HEK293 (cell line): ENCODE results near the gene LPA.

Experiments
- CTCF ChIA-PET: fragments of 350-600 bp; formaldehyde crosslinking; extraction: SDS; loops from one replicate; lab custom pipeline; 2021; ENCODE audit warnings: antibody characterized with exemption; lab: Yijun Ruan, JAX
- POLR2A ChIA-PET: fragments of 300-600 bp; formaldehyde crosslinking; extraction: SDS; loops from one replicate; lab custom pipeline; 2020; ENCODE audit warnings: antibody characterized with exemption, inconsistent platforms; lab: Yijun Ruan, JAX
- H3K27ac ChIP-seq: fragments of 200-500 bp; sonication (Bioruptor generic); 2 replicates; pipeline ENCODE4 v1.5.1; 2014; ENCODE audit warnings: low read depth, low read length, control low read depth, inconsistent platforms; ENCODE audit errors: extremely low read depth
- H3K36me3 ChIP-seq, 2 experiments: fragments of 200-500 bp in 1 of 2; sonication (Bioruptor generic) in 1 of 2; 1 replicate in 1 of 2; 2 replicates in 1 of 2; pipeline ENCODE4 v1.5.1; 2014 to 2017; ENCODE audit warnings: inconsistent platforms in 2 of 2, low read length in 2 of 2; ENCODE audit not compliant: control insufficient read depth in 2 of 2, insufficient read depth in 1 of 2
- H3K4me1 ChIP-seq: fragments of 200-500 bp; sonication (Bioruptor generic); 2 replicates; pipeline ENCODE4 v1.5.1; 2014; ENCODE audit warnings: mild to moderate bottlenecking, low read length, inconsistent platforms; ENCODE audit not compliant: control insufficient read depth, insufficient read depth
- H3K4me3 ChIP-seq: 2 replicates; pipeline ENCODE4 v1.5.1; 2011; ENCODE audit warnings: low read depth, mild to moderate bottlenecking, control low read depth, low read length, moderate library complexity
- H3K9me3 ChIP-seq: fragments of 200-500 bp; sonication (Bioruptor generic); 2 replicates; pipeline ENCODE4 v1.5.1; 2014; ENCODE audit warnings: low read depth, low read length, inconsistent platforms; ENCODE audit not compliant: control insufficient read depth, insufficient read depth
- FEZF1 ChIP-seq: fragments of 450-650 bp; formaldehyde crosslinking; IDR thresholded peaks from 2 replicates; pipeline ENCODE4 v1.5.1; 2016; ENCODE audit warnings: missing biosample characterization, missing genetic modification characterization
- HOXD13 ChIP-seq: sonication (generic); formaldehyde crosslinking; IDR thresholded peaks from 2 replicates; pipeline ENCODE4 v1.8.0; 2022; ENCODE audit warnings: missing genetic modification reagents, borderline replicate concordance
- KLF10 ChIP-seq: fragments of 450-650 bp; IDR thresholded peaks from 2 replicates; pipeline ENCODE4 v1.5.1; 2018; ENCODE audit warnings: missing biosample characterization, mild to moderate bottlenecking, missing genetic modification characterization
- MZF1 ChIP-seq: fragments of 450-650 bp; formaldehyde crosslinking; IDR thresholded peaks from 2 replicates; pipeline ENCODE4 v1.5.1; 2017; ENCODE audit warnings: missing biosample characterization, missing genetic modification characterization, borderline replicate concordance
- ZBTB1 ChIP-seq: fragments of 450-650 bp; formaldehyde crosslinking; IDR thresholded peaks from 2 replicates; pipeline ENCODE4 v1.5.1; 2016; ENCODE audit warnings: missing biosample characterization, missing genetic modification characterization
- ZNF133 ChIP-seq: fragments of 450-650 bp; formaldehyde crosslinking; IDR thresholded peaks from 2 replicates; pipeline ENCODE4 v1.5.1; 2016; ENCODE audit warnings: missing biosample characterization, missing genetic modification characterization
- ZNF18 ChIP-seq: fragments of 450-650 bp; formaldehyde crosslinking; IDR thresholded peaks from 2 replicates; pipeline ENCODE4 v1.5.1; 2016; ENCODE audit warnings: missing biosample characterization, missing genetic modification characterization
- ZNF19 ChIP-seq: fragments of 450-650 bp; formaldehyde crosslinking; IDR thresholded peaks from 2 replicates; pipeline ENCODE4; 2016; ENCODE audit warnings: missing biosample characterization, missing genetic modification characterization, low read depth
- ZNF354C ChIP-seq: fragments of 450-650 bp; formaldehyde crosslinking; IDR thresholded peaks from 2 replicates; pipeline ENCODE4 v1.5.1; 2016; ENCODE audit warnings: missing biosample characterization, missing genetic modification characterization, low read depth, borderline replicate concordance
- ZNF362 ChIP-seq: fragments of 450-650 bp; formaldehyde crosslinking; IDR thresholded peaks from 2 replicates; pipeline ENCODE4 v1.5.1; 2016; ENCODE audit warnings: missing biosample characterization, missing genetic modification characterization
- ZNF416 ChIP-seq: fragments of 450-650 bp; formaldehyde crosslinking; IDR thresholded peaks from 2 replicates; pipeline ENCODE4 v1.5.1; 2016; ENCODE audit warnings: missing biosample characterization, missing genetic modification characterization
- ZNF449 ChIP-seq: fragments of 450-650 bp; formaldehyde crosslinking; IDR thresholded peaks from 2 replicates; pipeline ENCODE4 v1.5.1; 2017; ENCODE audit warnings: missing biosample characterization, mild to moderate bottlenecking, missing genetic modification characterization, moderate library complexity
- ZNF473 ChIP-seq: fragments of 450-650 bp; formaldehyde crosslinking; IDR thresholded peaks from 2 replicates; pipeline ENCODE4 v1.5.1; 2017; ENCODE audit warnings: missing biosample characterization, missing genetic modification characterization
- ZNF513 ChIP-seq: fragments of 450-650 bp; IDR thresholded peaks from 2 replicates; pipeline ENCODE4 v1.5.1; 2018; ENCODE audit warnings: missing biosample characterization, missing genetic modification characterization
- ZNF514 ChIP-seq: fragments of 450-650 bp; formaldehyde crosslinking; IDR thresholded peaks from 2 replicates; pipeline ENCODE4 v1.5.1; 2016; ENCODE audit warnings: missing biosample characterization, missing genetic modification characterization
- ZNF529 ChIP-seq: fragments of 450-650 bp; formaldehyde crosslinking; IDR thresholded peaks from 2 replicates; pipeline ENCODE4 v1.5.1; 2017; ENCODE audit warnings: missing genetic modification characterization, missing biosample characterization; ENCODE audit not compliant: insufficient replicate concordance
- ZNF558 ChIP-seq: fragments of 450-650 bp; formaldehyde crosslinking; IDR thresholded peaks from 2 replicates; pipeline ENCODE4 v1.5.1; 2016; ENCODE audit warnings: missing biosample characterization, missing genetic modification characterization
- ZNF596 ChIP-seq: fragments of 450-650 bp; IDR thresholded peaks from 2 replicates; pipeline ENCODE4 v1.5.0; 2018; ENCODE audit warnings: missing biosample characterization, mild to moderate bottlenecking, missing genetic modification characterization, moderate library complexity
- ZNF600 ChIP-seq: fragments of 450-650 bp; formaldehyde crosslinking; IDR thresholded peaks from 2 replicates; pipeline ENCODE4 v1.5.1; 2016; ENCODE audit warnings: missing biosample characterization, missing genetic modification characterization
- ZNF610 ChIP-seq: fragments of 450-650 bp; formaldehyde crosslinking; IDR thresholded peaks from 2 replicates; pipeline ENCODE4 v1.5.1; 2016; ENCODE audit warnings: missing biosample characterization, missing genetic modification characterization, borderline replicate concordance
- ZNF701 ChIP-seq: fragments of 450-650 bp; formaldehyde crosslinking; IDR thresholded peaks from 2 replicates; pipeline ENCODE4 v1.5.1; 2016; ENCODE audit warnings: missing biosample characterization, missing genetic modification characterization
- ZNF704 ChIP-seq: fragments of 450-650 bp; formaldehyde crosslinking; IDR thresholded peaks from 2 replicates; pipeline ENCODE4 v1.5.1; 2016; ENCODE audit warnings: missing biosample characterization, missing genetic modification characterization
- ZNF76 ChIP-seq: fragments of 450-650 bp; formaldehyde crosslinking; IDR thresholded peaks from 2 replicates; pipeline ENCODE4; 2016; ENCODE audit warnings: low read depth, missing biosample characterization, missing genetic modification characterization, borderline replicate concordance
- ZNF843 ChIP-seq: fragments of 450-650 bp; formaldehyde crosslinking; IDR thresholded peaks from 2 replicates; pipeline ENCODE4 v1.5.1; 2016; ENCODE audit warnings: missing biosample characterization, missing genetic modification characterization
- ZSCAN4 ChIP-seq: fragments of 450-650 bp; formaldehyde crosslinking; IDR thresholded peaks from 2 replicates; pipeline ENCODE4 v1.5.1; 2017; ENCODE audit warnings: missing biosample characterization, missing genetic modification characterization

LPA gene

GRCh38 chr6:160586374-160586773, 77.7 kb downstream of the LPA start:
- ChIA-PET POLR2A (no interaction called here), CTCF (interaction anchor here (1.3 kb wide), 1 partner anchor 67 kb away, joined by 5 read pairs; no protein-coding TSS in a partner anchor)
- H3K36me3 ChIP-seq: no peaks in the 10 kb centered on the region
- H3K27ac ChIP-seq: no peak overlapping the region
- no peaks in the 10 kb centered on the region for H3K4me1 ChIP-seq
- no peaks in the 10 kb centered on the region for H3K9me3 ChIP-seq
- no peak for TF ChIP-seq ZNF18 (tag by site-specific recombination)
- TF ChIP-seq ZSCAN4: no peak
- no peak for TF ChIP-seq HOXD13 (CRISPR knock-in tag)
- no peak for TF ChIP-seq ZNF514
- TF ChIP-seq ZNF600 (tag by site-specific recombination): no peak
- TF ChIP-seq ZNF558 (tag by site-specific recombination): no peak
- TF ChIP-seq ZNF133 (tag by site-specific recombination): no peak
- TF ChIP-seq ZNF354C: no peak
- no peak overlapping the region for H3K4me3 ChIP-seq

DNA sequence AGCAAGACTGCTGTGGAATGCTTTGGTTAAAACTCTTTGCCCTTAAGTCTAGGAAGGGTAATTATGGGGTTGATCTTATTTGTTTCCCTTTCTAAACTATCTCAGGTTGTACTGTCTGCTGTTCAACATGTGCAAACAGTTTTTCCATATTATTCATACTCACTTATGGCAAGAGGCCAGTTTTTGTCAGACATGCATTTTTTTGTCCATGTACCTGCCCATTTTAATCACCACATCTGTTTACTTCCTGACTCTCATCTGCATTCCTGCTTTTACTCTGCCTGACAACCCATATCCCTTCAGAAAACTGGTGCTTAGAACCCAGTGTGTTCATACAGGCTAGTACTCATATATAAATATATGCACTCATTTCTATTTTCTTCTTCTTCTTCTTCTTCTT, 80.3 kb downstream of the LPA start:
- no peaks in the 10 kb centered on the region for H3K9me3 ChIP-seq

DNA sequence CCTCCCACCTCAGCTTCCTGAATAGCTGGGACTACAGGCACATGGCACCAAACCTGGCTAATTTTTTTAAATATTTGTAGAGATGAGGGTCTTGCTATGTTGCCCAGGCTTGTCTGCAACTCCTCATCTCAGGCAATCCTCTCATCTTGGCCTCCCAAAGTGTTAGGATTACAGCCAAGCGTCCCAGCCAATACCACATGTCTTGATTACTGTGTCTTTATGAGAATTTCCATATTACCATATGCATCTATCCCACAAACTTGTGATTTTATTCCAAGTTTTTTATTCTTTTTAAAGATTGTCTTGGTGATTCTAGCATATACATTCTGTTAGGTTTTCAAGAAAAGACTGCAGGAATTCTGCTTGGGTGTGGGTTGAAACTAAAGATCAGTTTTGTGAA, 82.7 kb downstream of the LPA start:
- ChIA-PET POLR2A (no interaction called here), CTCF (interaction anchor here (1.1 kb wide), 1 partner anchor 152 kb away, joined by 4 read pairs; no protein-coding TSS in a partner anchor)
- Histone ChIP-seq H3K4me1 (no peaks in the 10 kb centered on the region), H3K27ac (no peak overlapping the region), H3K4me3 (no peak overlapping the region), H3K9me3 (no peaks in the 10 kb centered on the region), H3K36me3 (no peaks in the 10 kb centered on the region)
- no peak for TF ChIP-seq ZNF704 (tag by site-specific recombination)
- no peak for TF ChIP-seq MZF1 (tag by site-specific recombination)
- no peak for TF ChIP-seq ZNF610
- no peak for TF ChIP-seq FEZF1
- TF ChIP-seq ZNF362 (tag by site-specific recombination): no peak
- no peak for TF ChIP-seq ZNF19
- no peak for TF ChIP-seq ZNF529
- TF ChIP-seq ZNF416 (tag by site-specific recombination): no peak
- TF ChIP-seq ZNF76 (tag by site-specific recombination): no peak
- TF ChIP-seq ZBTB1: no peak

More for the DNA sequence above, 80.3 kb downstream of the LPA start:
- TF ChIP-seq ZNF843 (tag by site-specific recombination): no peak
- TF ChIP-seq ZNF76 (tag by site-specific recombination): no peak
- TF ChIP-seq ZNF701 (tag by site-specific recombination): no peak
- no peak for TF ChIP-seq ZNF596 (tag by site-specific recombination)
- TF ChIP-seq KLF10 (tag by site-specific recombination): no peak
- no peak for TF ChIP-seq ZNF513 (tag by site-specific recombination)
- no peak for TF ChIP-seq ZNF473 (tag by site-specific recombination)
- no peak for TF ChIP-seq ZNF449
- Histone ChIP-seq H3K36me3 (no peaks in the 10 kb centered on the region), H3K4me1 (no peaks in the 10 kb centered on the region), H3K27ac (no peak overlapping the region), H3K4me3 (no peak overlapping the region)
- CTCF ChIA-PET: interaction anchor here (1.3 kb wide), 1 partner anchor 64 kb away, joined by 3 read pairs; no protein-coding TSS in a partner anchor
- POLR2A ChIA-PET: no interaction called here
